SJCRH30 (cell line): ENCODE data around the gene TNRC6A. TPM values are rescaled to one million over a fixed set of nuclear protein-coding genes. Genes with fewer than 3 reads are reported as not detected.
A peak's percentile ranks its signal among the peaks of the same experiment; 100 is the strongest.

Source experiments
- DNase-seq, 2 experiments: peaks; one replicate each; pipeline ENCODE4 v3.0.0-alpha.2; 2015 to 2020
- H3K27ac ChIP-seq: fragments of 250-450 bp; sonication (Bioruptor Pico); 2 replicates; pipeline ENCODE4 v1.5.1; 2020; ENCODE audit warnings: mild to moderate bottlenecking, moderate library complexity
- H3K27me3 ChIP-seq: fragments of 250-450 bp; sonication (Bioruptor Pico); 2 replicates; pipeline ENCODE4 v1.5.1; 2020; ENCODE audit warnings: mild to moderate bottlenecking, moderate library complexity
- H3K36me3 ChIP-seq: fragments of 250-450 bp; sonication (Bioruptor Pico); 2 replicates; pipeline ENCODE4 v1.5.1; 2020; ENCODE audit warnings: mild to moderate bottlenecking, moderate library complexity
- H3K4me1 ChIP-seq: fragments of 250-450 bp; sonication (Bioruptor Pico); 2 replicates; pipeline ENCODE4 v1.5.1; 2020; ENCODE audit warnings: mild to moderate bottlenecking, moderate library complexity
- H3K4me3 ChIP-seq: fragments of 250-450 bp; sonication (Bioruptor Pico); 2 replicates; pipeline ENCODE4 v1.5.1; 2020; ENCODE audit warnings: mild to moderate bottlenecking, moderate library complexity
- H3K9me3 ChIP-seq: fragments of 250-450 bp; sonication (Bioruptor Pico); replicated peaks from 2 replicates; pipeline ENCODE4 v1.5.1; 2020; ENCODE audit warnings: mild to moderate bottlenecking, moderate library complexity
- total RNA-seq: library from RNA; depleted of rRNA; stranded (reverse); fragments of >200 nt; shearing (Covaris generic); gene quantifications from 2 replicates; pipeline ENCODE4 v1.2.3, GENCODE V29; 2014; rRNA removed

Gene TNRC6A
- total RNA-seq, 1 experiment from 2014 or later = 28.6 TPM

DNA sequence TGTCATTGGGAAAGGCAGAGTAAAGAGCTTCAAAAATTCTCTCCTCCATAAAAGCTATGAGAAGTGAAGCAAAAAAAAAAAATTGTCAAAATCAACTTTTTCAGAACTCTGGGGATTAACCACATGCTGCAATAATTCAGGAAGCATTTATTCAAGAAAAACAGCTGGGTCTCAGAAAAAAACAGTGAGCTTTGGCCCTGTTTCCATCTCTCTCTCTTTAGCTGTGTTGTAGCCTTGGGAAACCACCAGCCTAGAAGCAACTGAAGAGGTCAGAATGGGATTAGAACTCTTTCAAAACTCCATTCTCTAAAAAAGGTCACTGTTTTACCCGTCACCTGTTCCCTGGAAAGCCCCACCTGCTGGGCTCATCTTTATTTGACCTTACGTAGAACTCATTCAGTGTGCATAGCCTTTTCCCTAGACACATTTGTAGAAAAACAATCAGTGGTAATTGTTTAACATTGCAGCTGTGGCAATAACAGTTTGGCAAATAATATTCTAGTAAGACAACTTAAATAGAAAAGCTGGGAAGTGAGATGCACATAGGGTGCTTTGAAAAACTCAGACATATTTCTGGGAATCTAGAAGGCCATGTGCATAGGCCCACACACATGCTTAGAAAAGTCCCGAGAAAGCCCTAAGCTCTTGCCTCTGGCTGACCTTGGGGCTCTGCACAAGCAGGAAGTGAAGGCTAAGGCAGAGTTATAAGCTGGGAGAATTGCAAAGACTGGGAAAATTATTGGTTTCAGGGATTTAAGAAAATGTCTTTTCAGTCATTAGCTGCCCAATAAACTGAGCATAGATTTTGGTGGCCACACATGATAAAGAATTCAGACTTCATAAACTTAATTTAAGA is 134.4 kb downstream of the TNRC6A start:
- no peaks in the 10 kb centered on the region for H3K27me3 ChIP-seq
- no peaks in the 10 kb centered on the region for H3K36me3 ChIP-seq
- H3K27ac ChIP-seq = no peak overlapping the region
- DNase-seq = peak in 1 of 2 experiments; percentile 38
- H3K4me1 ChIP-seq = no peaks in the 10 kb centered on the region
- H3K9me3 ChIP-seq = peaks cover 6% of the 10 kb centered on the region; the same call in 1 of the 2 replicates
- H3K4me3 ChIP-seq = no peak overlapping the region

DNA sequence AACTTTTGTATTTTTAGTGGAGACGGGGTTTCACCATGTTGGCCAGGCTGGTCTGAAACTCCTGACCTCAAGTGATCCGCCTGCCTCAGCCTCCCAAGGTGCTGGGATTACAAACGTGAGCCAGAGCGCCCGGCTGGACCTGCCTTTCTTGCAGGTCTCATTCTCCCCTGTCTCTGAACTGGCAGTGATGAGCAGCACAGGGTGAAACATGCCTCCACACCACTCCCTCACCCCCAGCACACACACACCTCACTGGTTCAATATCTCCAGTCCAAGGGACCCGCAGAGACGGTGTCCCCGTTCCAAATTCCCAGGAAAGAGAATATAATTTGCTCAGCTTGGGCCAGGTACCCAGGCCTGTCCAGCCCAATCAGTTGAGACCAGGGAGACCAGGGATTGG is 139.6 kb downstream of the TNRC6A start:
- H3K27ac ChIP-seq = no peak overlapping the region
- H3K27me3 ChIP-seq = no peaks in the 10 kb centered on the region
- H3K36me3 ChIP-seq = no peaks in the 10 kb centered on the region
- peaks cover 4% of the 10 kb centered on the region; the same call in 1 of the 2 replicates for H3K9me3 ChIP-seq
- no peak for DNase-seq
- H3K4me3 ChIP-seq = no peak overlapping the region
- no peaks in the 10 kb centered on the region for H3K4me1 ChIP-seq

DNA sequence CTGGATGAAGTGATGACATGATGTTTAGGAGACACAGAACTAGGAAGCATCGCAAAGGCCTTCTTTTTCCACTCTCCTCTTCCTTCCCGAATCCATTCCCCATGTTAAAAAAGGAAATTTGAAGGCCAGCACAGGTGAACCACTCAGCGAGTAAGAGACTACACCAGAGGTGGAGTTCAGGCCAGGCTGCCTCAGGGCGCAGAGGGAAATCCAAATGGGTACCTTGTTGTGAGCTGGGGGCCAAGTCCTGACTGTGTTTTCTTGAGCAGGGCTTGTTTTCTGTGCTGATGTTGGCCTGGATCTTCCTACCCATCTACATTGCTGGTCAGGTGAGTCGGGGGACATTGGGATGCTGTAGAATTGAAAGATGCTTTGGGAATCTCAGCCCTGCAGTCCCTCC is 142.4 kb downstream of the TNRC6A start:
- H3K4me1 ChIP-seq = no peaks in the 10 kb centered on the region
- no peaks in the 10 kb centered on the region for H3K27me3 ChIP-seq
- no peak overlapping the region for H3K27ac ChIP-seq
- no peak overlapping the region for H3K4me3 ChIP-seq
- H3K9me3 ChIP-seq = no peaks in the 10 kb centered on the region
- no peak for DNase-seq
- no peaks in the 10 kb centered on the region for H3K36me3 ChIP-seq

DNA sequence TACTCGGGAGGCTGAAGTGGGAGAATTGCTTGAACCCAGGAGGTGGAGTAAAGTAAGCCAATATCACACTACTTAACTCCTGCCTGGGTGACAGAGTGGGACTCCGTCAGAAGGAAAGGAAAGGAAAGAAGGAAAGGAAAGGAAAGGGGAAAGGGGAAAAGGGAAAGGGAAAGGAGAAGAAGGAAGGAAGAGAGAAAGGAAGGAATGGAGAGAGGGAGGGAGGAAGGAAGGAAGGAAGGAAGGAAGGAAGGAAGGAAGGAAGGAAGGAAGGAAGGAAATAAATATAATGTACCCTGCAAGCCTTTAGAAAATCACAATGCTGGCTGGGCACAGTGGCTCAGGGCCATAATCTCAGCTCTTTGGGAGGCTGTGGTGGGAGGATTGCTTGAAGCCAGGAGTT is 143.6 kb downstream of the TNRC6A start:
- DNase-seq = no peak
- H3K4me3 ChIP-seq = no peak overlapping the region
- H3K27me3 ChIP-seq = no peaks in the 10 kb centered on the region
- H3K4me1 ChIP-seq = no peaks in the 10 kb centered on the region
- H3K27ac ChIP-seq = no peak overlapping the region
- no peaks in the 10 kb centered on the region for H3K9me3 ChIP-seq
- no peaks in the 10 kb centered on the region for H3K36me3 ChIP-seq

DNA sequence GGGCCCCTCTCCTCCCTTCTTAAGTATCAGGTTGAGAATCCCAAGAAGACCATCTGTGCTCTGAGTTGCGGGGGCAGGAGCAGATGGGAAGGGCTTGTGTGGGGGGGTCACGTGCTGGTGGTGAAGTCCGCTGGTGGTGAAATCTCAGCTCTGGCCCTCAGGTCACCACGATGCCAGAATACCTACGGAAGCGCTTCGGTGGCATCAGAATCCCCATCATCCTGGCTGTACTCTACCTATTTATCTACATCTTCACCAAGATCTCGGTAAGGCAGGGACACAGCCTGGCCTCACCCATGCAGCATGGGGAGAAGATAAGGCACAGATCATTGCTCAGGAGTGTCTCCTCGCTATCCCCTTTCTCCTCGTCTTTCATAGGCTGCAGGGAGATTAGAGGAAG is 146.0 kb downstream of the TNRC6A start:
- no peaks in the 10 kb centered on the region for H3K27me3 ChIP-seq
- H3K36me3 ChIP-seq = no peaks in the 10 kb centered on the region
- H3K9me3 ChIP-seq = no peaks in the 10 kb centered on the region
- DNase-seq = no peak
- H3K27ac ChIP-seq = no peak overlapping the region
- H3K4me3 ChIP-seq = no peak overlapping the region
- no peaks in the 10 kb centered on the region for H3K4me1 ChIP-seq

Other genes with a start within 250 kb of the TNRC6A start
- 37.1 and 54.9 TPM in 2 replicates for gene RBBP6, start 190.1 kb upstream of the TNRC6A start, total RNA-seq
- gene SLC5A11, start 116.3 kb downstream of the TNRC6A start, total RNA-seq = 0.06 and 0.25 TPM in 2 replicates